Panc1 (cell line): ENCODE data around the gene ASPHD1. TPM values are rescaled to one million over a fixed set of nuclear protein-coding genes. Genes with fewer than 3 reads are reported as not detected.
A peak's percentile ranks its signal among the peaks of the same experiment; 100 is the strongest.

Source experiments
- ATAC-seq: fragments of 200-7000 bp; cut with Tn5 transposase; 2 replicates; pipeline ENCODE4 v1.9.1; 2020; ENCODE audit warnings: mild to moderate bottlenecking, moderate library complexity
- BruUV-seq: library from RNA; stranded (reverse); fragments of 400-500 nt; replicated peaks from 2 replicates; lab custom pipeline; 2021; lab: Mats Ljungman, UMichigan
- CTCF ChIA-PET: fragments of 300-600 bp; sonication (Branson Sonifier 250); formaldehyde crosslinking; loops from one replicate; lab custom pipeline; 2022; ENCODE audit warnings: antibody characterized with exemption; lab: Charles Lee
- POLR2A ChIA-PET: fragments of 300-600 bp; sonication (Branson Sonifier 250); formaldehyde crosslinking; loops from one replicate; lab custom pipeline; 2022; ENCODE audit warnings: antibody characterized with exemption; lab: Charles Lee
- DNase-seq: peaks from one replicate; pipeline ENCODE4 v3.0.0-alpha.2; 2010; ENCODE audit warnings: low read depth, low spot score
- H3K27ac ChIP-seq: 2 replicates; pipeline ENCODE4 v1.5.1; 2011; ENCODE audit warnings: mild to moderate bottlenecking, low read length, inconsistent platforms
- H3K27me3 ChIP-seq: fragments of 200-500 bp; sonication (Bioruptor generic); 2 replicates; pipeline ENCODE4 v1.6.0; 2014; ENCODE audit warnings: low read length, inconsistent platforms; ENCODE audit not compliant: control insufficient read depth, insufficient read depth
- H3K36me3 ChIP-seq: fragments of 200-500 bp; sonication (Bioruptor generic); 2 replicates; pipeline ENCODE4 v1.5.1; 2014; ENCODE audit warnings: inconsistent platforms, mild to moderate bottlenecking, low read length, moderate library complexity; ENCODE audit not compliant: control insufficient read depth, insufficient read depth
- H3K4me1 ChIP-seq: 2 replicates; pipeline ENCODE4 v1.5.1; 2011; ENCODE audit warnings: inconsistent platforms, mild to moderate bottlenecking, low read length, moderate library complexity; ENCODE audit not compliant: control insufficient read depth, insufficient read depth
- H3K4me3 ChIP-seq, 2 experiments: 2 replicates each; pipeline ENCODE4 v1.5.1; 2011 to 2012; ENCODE audit warnings: low read depth in 2 of 2, low read length in 2 of 2, mild to moderate bottlenecking in 2 of 2, inconsistent platforms in 1 of 2, moderate library complexity in 1 of 2
- H3K9me3 ChIP-seq: fragments of 200-500 bp; sonication (Bioruptor generic); 2 replicates; pipeline ENCODE4 v1.5.1; 2014; ENCODE audit warnings: low read depth, mild to moderate bottlenecking, inconsistent platforms, low read length, moderate library complexity; ENCODE audit not compliant: control insufficient read depth, insufficient read depth
- POLR2AphosphoS5 ChIP-seq: IDR thresholded peaks from 2 replicates; pipeline ENCODE4 v1.6.1; 2012; ENCODE audit warnings: mild to moderate bottlenecking, low read depth, low read length, moderate library complexity
- SIN3A ChIP-seq: IDR thresholded peaks from 2 replicates; pipeline ENCODE4 v1.6.1; 2012; ENCODE audit warnings: low read depth, mild to moderate bottlenecking, low read length, moderate library complexity, borderline replicate concordance; ENCODE audit not compliant: insufficient read depth
- TCF7L2 ChIP-seq: IDR thresholded peaks from 2 replicates; pipeline ENCODE4 v1.6.1; 2011; ENCODE audit warnings: mild to moderate bottlenecking, low read depth, low read length, inconsistent platforms
- in situ Hi-C: cut with HindIII; loops from 2 replicates; pipeline ENCODE4 v1.10.0; 2016; ENCODE audit warnings: low sequenced_read_pairs, low pct_unique_long_range_greater_than_20kb
- intact Hi-C: fragments of 100-400 bp; cut with micrococcal nuclease; formaldehyde crosslinking; loops from one replicate; pipeline ENCODE4 v1.10.0; 2022; ENCODE audit not compliant: unreplicated experiment
- total RNA-seq: library from RNA; stranded (reverse); gene quantifications from one replicate; pipeline ENCODE4 v1.2.1, GENCODE V29; 2021; ENCODE audit not compliant: unreplicated experiment
- TF ChIP-seq, protein P1 (sequence below), 2 experiments: IDR thresholded peaks; 2 replicates each; pipeline ENCODE4 v1.6.1; 2011 to 2012; ENCODE audit warnings: low read depth in 2 of 2, control low read depth in 1 of 2, low read length in 1 of 2, mild to moderate bottlenecking in 1 of 2, moderate library complexity in 1 of 2; ENCODE audit not compliant: insufficient read depth in 1 of 2
- TF ChIP-seq, protein P2 (sequence below): fragments of 450-650 bp; IDR thresholded peaks from 2 replicates; pipeline ENCODE4 v1.5.1; 2017; ENCODE audit warnings: mild to moderate bottlenecking

The ASPHD1 gene
- total RNA-seq, 1 experiment from 2014 or later: 87.0 TPM

GRCh38 chr16:29860218-29860617 lies 40.1 kb upstream of the ASPHD1 start:
- POLR2A ChIA-PET: no interaction called here
- H3K4me3 ChIP-seq: no peak overlapping the region
- in situ Hi-C loops (no loop called here), intact Hi-C loops (no loop called here)
- no peaks in the 10 kb centered on the region for H3K27me3 ChIP-seq
- TF ChIP-seq SIN3A (no peak), POLR2AphosphoS5 (no peak), TCF7L2 (no peak)
- TF ChIP-seq, protein P1, sequence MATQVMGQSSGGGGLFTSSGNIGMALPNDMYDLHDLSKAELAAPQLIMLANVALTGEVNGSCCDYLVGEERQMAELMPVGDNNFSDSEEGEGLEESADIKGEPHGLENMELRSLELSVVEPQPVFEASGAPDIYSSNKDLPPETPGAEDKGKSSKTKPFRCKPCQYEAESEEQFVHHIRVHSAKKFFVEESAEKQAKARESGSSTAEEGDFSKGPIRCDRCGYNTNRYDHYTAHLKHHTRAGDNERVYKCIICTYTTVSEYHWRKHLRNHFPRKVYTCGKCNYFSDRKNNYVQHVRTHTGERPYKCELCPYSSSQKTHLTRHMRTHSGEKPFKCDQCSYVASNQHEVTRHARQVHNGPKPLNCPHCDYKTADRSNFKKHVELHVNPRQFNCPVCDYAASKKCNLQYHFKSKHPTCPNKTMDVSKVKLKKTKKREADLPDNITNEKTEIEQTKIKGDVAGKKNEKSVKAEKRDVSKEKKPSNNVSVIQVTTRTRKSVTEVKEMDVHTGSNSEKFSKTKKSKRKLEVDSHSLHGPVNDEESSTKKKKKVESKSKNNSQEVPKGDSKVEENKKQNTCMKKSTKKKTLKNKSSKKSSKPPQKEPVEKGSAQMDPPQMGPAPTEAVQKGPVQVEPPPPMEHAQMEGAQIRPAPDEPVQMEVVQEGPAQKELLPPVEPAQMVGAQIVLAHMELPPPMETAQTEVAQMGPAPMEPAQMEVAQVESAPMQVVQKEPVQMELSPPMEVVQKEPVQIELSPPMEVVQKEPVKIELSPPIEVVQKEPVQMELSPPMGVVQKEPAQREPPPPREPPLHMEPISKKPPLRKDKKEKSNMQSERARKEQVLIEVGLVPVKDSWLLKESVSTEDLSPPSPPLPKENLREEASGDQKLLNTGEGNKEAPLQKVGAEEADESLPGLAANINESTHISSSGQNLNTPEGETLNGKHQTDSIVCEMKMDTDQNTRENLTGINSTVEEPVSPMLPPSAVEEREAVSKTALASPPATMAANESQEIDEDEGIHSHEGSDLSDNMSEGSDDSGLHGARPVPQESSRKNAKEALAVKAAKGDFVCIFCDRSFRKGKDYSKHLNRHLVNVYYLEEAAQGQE (IDR thresholded peaks at IDR 0.05; ENCODE audit: insufficient read depth in 1 of 2, low read depth in 2 of 2, low read length in 1 of 2): no peak
- TF ChIP-seq, protein P2, sequence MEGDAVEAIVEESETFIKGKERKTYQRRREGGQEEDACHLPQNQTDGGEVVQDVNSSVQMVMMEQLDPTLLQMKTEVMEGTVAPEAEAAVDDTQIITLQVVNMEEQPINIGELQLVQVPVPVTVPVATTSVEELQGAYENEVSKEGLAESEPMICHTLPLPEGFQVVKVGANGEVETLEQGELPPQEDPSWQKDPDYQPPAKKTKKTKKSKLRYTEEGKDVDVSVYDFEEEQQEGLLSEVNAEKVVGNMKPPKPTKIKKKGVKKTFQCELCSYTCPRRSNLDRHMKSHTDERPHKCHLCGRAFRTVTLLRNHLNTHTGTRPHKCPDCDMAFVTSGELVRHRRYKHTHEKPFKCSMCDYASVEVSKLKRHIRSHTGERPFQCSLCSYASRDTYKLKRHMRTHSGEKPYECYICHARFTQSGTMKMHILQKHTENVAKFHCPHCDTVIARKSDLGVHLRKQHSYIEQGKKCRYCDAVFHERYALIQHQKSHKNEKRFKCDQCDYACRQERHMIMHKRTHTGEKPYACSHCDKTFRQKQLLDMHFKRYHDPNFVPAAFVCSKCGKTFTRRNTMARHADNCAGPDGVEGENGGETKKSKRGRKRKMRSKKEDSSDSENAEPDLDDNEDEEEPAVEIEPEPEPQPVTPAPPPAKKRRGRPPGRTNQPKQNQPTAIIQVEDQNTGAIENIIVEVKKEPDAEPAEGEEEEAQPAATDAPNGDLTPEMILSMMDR: no peak
- no peak for DNase-seq
- CTCF ChIA-PET: no interaction called here
- no peak for ATAC-seq
- H3K27ac ChIP-seq: no peak overlapping the region
- no peaks in the 10 kb centered on the region for H3K9me3 ChIP-seq
- BruUV-seq: no TSS peak
- H3K36me3 ChIP-seq: no peaks in the 10 kb centered on the region
- H3K4me1 ChIP-seq: no peaks in the 10 kb centered on the region

- intact Hi-C loops (no loop called here), in situ Hi-C loops (no loop called here)
- peak overlapping the region; percentile 51 for H3K27ac ChIP-seq
- no TSS peak for BruUV-seq
- no peaks in the 10 kb centered on the region for H3K27me3 ChIP-seq
- POLR2A ChIA-PET: no interaction called here
- peak; percentile 35 for ATAC-seq
- TF ChIP-seq SIN3A (no peak), TCF7L2 (no peak), POLR2AphosphoS5 (no peak)
- TF ChIP-seq, protein P2: no peak
- TF ChIP-seq, protein P1 (IDR thresholded peaks at IDR 0.05; ENCODE audit: insufficient read depth in 1 of 2, low read depth in 2 of 2, low read length in 1 of 2): no peak
- no peaks in the 10 kb centered on the region for H3K36me3 ChIP-seq
- no peaks in the 10 kb centered on the region for H3K9me3 ChIP-seq
- CTCF ChIA-PET: interaction anchor here (0.7 kb wide), 1 partner anchor 170 kb away, joined by 7 read pairs; no protein-coding TSS in a partner anchor
- no peaks in the 10 kb centered on the region for H3K4me1 ChIP-seq
- DNase-seq: no peak
- peak overlapping the region; percentile 75 to 81 for H3K4me3 ChIP-seq
Measured at GRCh38 chr16:29862383-29862883, 37.9 kb upstream of the ASPHD1 start.
